OCI-LY3 (cell line): ENCODE results near the gene HADH.

Experiments used
- H2AFZ ChIP-seq: fragments of 200-600, 300-600 bp; shearing (Covaris generic); 2 replicates; pipeline ENCODE4 v1.6.0; 2014; ENCODE audit warnings: antibody characterized with exemption, low read depth, low read length
- H3K27ac ChIP-seq: fragments of 200-600, 300-600 bp; sonication (generic); 2 replicates; pipeline ENCODE4 v1.5.1; 2014; ENCODE audit warnings: mild to moderate bottlenecking, low read length, moderate library complexity, mixed read lengths
- H3K27me3 ChIP-seq: fragments of 200-600, 300-600 bp; sonication (generic); 2 replicates; pipeline ENCODE4 v1.6.1; 2014; ENCODE audit warnings: low read depth, low read length, mixed read lengths
- H3K36me3 ChIP-seq: fragments of 200-600, 300-600 bp; sonication (generic); replicated peaks from 2 replicates; pipeline ENCODE3; 2014; ENCODE audit warnings: low read depth, low read length, mixed read lengths
- H3K4me1 ChIP-seq: fragments of 300-600, 200-600 bp; sonication (generic); 2 replicates; pipeline ENCODE4 v1.6.1; 2014; ENCODE audit warnings: low read length, mixed read lengths
- H3K4me2 ChIP-seq: fragments of 200-600, 300-600 bp; sonication (generic); 2 replicates; pipeline ENCODE4 v1.6.1; 2014; ENCODE audit warnings: low read length, mixed read lengths
- H3K4me3 ChIP-seq: fragments of 300-600, 200-600 bp; sonication (generic); 2 replicates; pipeline ENCODE4 v1.5.1; 2014; ENCODE audit warnings: antibody characterized with exemption, mild to moderate bottlenecking, low read length, moderate library complexity
- H3K79me2 ChIP-seq: fragments of 300-600, 200-600 bp; shearing (Covaris generic); 2 replicates; pipeline ENCODE4 v1.6.1; 2014; ENCODE audit warnings: mild to moderate bottlenecking, low read length, mixed read lengths
- H3K9ac ChIP-seq: fragments of 300-600, 200-600 bp; shearing (Covaris generic); 2 replicates; pipeline ENCODE4 v1.6.0; 2014; ENCODE audit warnings: mild to moderate bottlenecking, low read length, moderate library complexity
- H3K9me3 ChIP-seq: fragments of 200-600, 300-600 bp; shearing (Covaris generic); 2 replicates; pipeline ENCODE4 v1.6.1; 2014; ENCODE audit warnings: low read length, mixed read lengths; ENCODE audit not compliant: insufficient read depth
- H4K20me1 ChIP-seq: fragments of 200-600, 300-600 bp; sonication (generic); 2 replicates; pipeline ENCODE4 v1.6.1; 2016; ENCODE audit warnings: low read length, mixed read lengths; ENCODE audit not compliant: insufficient read depth
- CTCF ChIP-seq: fragments of 200-600, 300-600 bp; sonication (generic); IDR thresholded peaks from 2 replicates; pipeline ENCODE4 v1.5.1; 2014; ENCODE audit warnings: antibody characterized with exemption, low read length, low read depth
- EZH2phosphoT487 ChIP-seq: fragments of 200-600 bp; shearing (Covaris generic); IDR thresholded peaks from 2 replicates; pipeline ENCODE4 v1.6.1; 2018; ENCODE audit warnings: antibody characterized with exemption, mixed run types, low read depth

HADH gene

GRCh38 chr4:108031427-108032083 lies 41.9 kb downstream of the HADH start:
- no peak overlapping the region for H3K4me2 ChIP-seq
- no peak for TF ChIP-seq CTCF
- no peak for TF ChIP-seq EZH2phosphoT487
- H3K9ac ChIP-seq: no peak overlapping the region
- no peak overlapping the region for H3K27ac ChIP-seq
- H3K36me3 ChIP-seq: peaks cover 48% of the 10 kb centered on the region
- no peak overlapping the region for H2AFZ ChIP-seq
- no peaks in the 10 kb centered on the region for H3K9me3 ChIP-seq
- H3K27me3 ChIP-seq: no peaks in the 10 kb centered on the region
- no peaks in the 10 kb centered on the region for H4K20me1 ChIP-seq
- H3K4me3 ChIP-seq: no peak overlapping the region
- peaks cover 20% of the 10 kb centered on the region for H3K4me1 ChIP-seq
- no peaks in the 10 kb centered on the region for H3K79me2 ChIP-seq

DNA sequence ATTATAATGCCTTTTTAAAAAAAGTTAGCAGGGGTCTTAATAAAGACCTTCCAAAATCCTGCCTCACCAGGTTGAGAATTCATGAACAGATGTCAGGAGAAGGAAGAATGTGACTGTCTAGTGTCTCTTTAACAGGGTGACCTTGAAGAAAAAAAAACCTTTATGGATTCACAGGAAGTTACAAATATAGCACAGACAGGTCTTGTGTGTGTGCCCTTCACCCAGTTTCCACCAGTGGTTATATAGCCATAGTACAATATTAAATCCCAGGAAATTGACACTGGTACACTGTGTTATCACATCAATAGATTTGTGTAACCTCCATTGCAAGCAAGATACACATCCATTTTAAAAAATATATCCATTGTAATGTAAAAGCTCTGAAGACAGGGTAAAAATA lies 43.7 kb downstream of the HADH start:
- H3K4me3 ChIP-seq: no peak overlapping the region
- TF ChIP-seq CTCF (no peak), EZH2phosphoT487 (no peak)
- H3K27ac ChIP-seq: no peak overlapping the region
- H3K27me3 ChIP-seq: no peaks in the 10 kb centered on the region
- H3K79me2 ChIP-seq: no peaks in the 10 kb centered on the region
- H3K4me1 ChIP-seq: peaks cover 20% of the 10 kb centered on the region
- no peak overlapping the region for H3K9ac ChIP-seq
- H2AFZ ChIP-seq: no peak overlapping the region
- H3K36me3 ChIP-seq: peaks cover 34% of the 10 kb centered on the region
- H3K9me3 ChIP-seq: no peaks in the 10 kb centered on the region
- H4K20me1 ChIP-seq: no peaks in the 10 kb centered on the region
- no peak overlapping the region for H3K4me2 ChIP-seq

DNA sequence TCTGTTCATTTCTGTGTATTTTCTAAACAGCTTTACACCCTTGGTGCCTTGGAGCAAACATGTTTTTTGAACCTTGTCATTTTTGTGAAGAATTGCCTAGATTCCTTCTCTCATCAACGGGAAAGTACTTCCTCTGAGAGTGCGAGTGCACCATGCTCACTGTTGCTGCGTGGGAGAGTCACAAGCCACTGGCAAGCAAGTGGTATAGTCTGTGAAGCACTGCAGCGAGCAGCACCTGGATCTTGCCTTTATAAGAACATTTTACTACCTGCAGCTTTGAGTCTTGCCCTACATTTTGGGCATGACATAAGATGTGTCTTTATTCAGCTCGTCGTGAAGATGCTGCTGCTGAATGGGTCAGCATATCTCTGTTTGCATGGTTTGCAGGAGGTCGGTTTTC lies 44.9 kb downstream of the HADH start:
- H3K4me1 ChIP-seq: peaks cover 20% of the 10 kb centered on the region
- H3K79me2 ChIP-seq: no peaks in the 10 kb centered on the region
- H3K4me2 ChIP-seq: no peak overlapping the region
- no peaks in the 10 kb centered on the region for H3K27me3 ChIP-seq
- no peaks in the 10 kb centered on the region for H4K20me1 ChIP-seq
- no peak overlapping the region for H3K27ac ChIP-seq
- H3K36me3 ChIP-seq: peaks cover 29% of the 10 kb centered on the region
- H3K4me3 ChIP-seq: no peak overlapping the region
- H2AFZ ChIP-seq: no peak overlapping the region
- TF ChIP-seq CTCF (no peak), EZH2phosphoT487 (no peak)
- no peak overlapping the region for H3K9ac ChIP-seq
- no peaks in the 10 kb centered on the region for H3K9me3 ChIP-seq

DNA sequence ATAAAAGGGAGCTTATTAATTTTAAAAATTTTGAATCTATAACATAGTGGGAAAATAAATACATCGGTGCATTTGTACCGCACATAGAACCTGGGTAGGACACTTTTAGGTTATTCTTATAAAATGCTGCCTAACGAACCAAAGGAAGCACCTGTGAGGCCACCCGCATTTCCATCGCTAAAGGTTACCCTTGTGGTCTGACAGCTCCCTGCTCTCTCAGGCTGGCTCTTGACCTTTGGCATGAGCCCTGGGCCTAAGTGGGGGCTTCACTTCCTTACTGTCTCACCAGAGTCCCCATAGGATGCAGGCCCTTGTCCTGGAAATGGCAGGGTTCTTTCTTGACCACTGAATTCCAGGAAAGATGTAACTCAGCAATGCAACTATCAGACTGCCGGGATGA lies 46.0 kb downstream of the HADH start:
- H3K9me3 ChIP-seq: no peaks in the 10 kb centered on the region
- no peak overlapping the region for H2AFZ ChIP-seq
- H3K4me1 ChIP-seq: peaks cover 10% of the 10 kb centered on the region
- H3K79me2 ChIP-seq: no peaks in the 10 kb centered on the region
- H3K27ac ChIP-seq: no peak overlapping the region
- H4K20me1 ChIP-seq: no peaks in the 10 kb centered on the region
- TF ChIP-seq CTCF: no peak
- TF ChIP-seq EZH2phosphoT487: no peak
- H3K27me3 ChIP-seq: no peaks in the 10 kb centered on the region
- H3K36me3 ChIP-seq: peaks cover 29% of the 10 kb centered on the region
- no peak overlapping the region for H3K9ac ChIP-seq
- H3K4me2 ChIP-seq: no peak overlapping the region
- H3K4me3 ChIP-seq: no peak overlapping the region
